Thyroid gland (tissue), 4 donors: ENCODE measurements around the gene FAM200A. TPM values are rescaled to one million over a fixed set of nuclear protein-coding genes. Genes with fewer than 3 reads are reported as not detected.

ENCODE experiments used
- DNase-seq, 2 donors: peaks; one replicate each; pipeline ENCODE4 v3.0.0-alpha.2; 2019
- H3K27ac ChIP-seq, 3 donors: fragments of 200-600 bp; sonication (generic); 1 replicate in 2 of 3; 2 replicates in 1 of 3; pipeline ENCODE4 v1.5.1; 2016 to 2019; ENCODE audit warnings: mild to moderate bottlenecking in 1 of 3, moderate library complexity in 1 of 3
- H3K27me3 ChIP-seq: fragments of 200-600 bp; sonication (generic); one replicate; pipeline ENCODE4 v1.5.1; 2019
- H3K36me3 ChIP-seq, 2 donors: fragments of 200-600 bp; sonication (generic); one replicate each; pipeline ENCODE4 v1.5.1; 2016 to 2019
- H3K4me1 ChIP-seq, 2 donors: fragments of 200-600 bp; sonication (generic); one replicate each; pipeline ENCODE4 v1.5.1; 2017 to 2019
- H3K4me3 ChIP-seq, 3 donors: fragments of 200-600 bp; sonication (generic); replicated peaks in 1 of 3; 1 replicate in 2 of 3; 2 replicates in 1 of 3; pipeline ENCODE4 v1.5.1; 2016; ENCODE audit warnings: mild to moderate bottlenecking in 1 of 3
- H3K9me3 ChIP-seq: fragments of 200-600 bp; sonication (generic); one replicate; pipeline ENCODE4 v1.5.1; 2017
- POLR2A ChIP-seq, 2 donors: fragments of 450-650 bp; IDR thresholded peaks; one replicate each; pipeline ENCODE4 v1.6.1; 2017; ENCODE audit warnings: antibody characterized with exemption in 2 of 2, mild to moderate bottlenecking in 2 of 2, moderate library complexity in 1 of 2
- WGBS, 2 donors: methylation state at CpG; one replicate each; pipeline ENCODE4 v1.1.5; 2017; 5-methylcytosine and 5-hydroxymethylcytosine counted together
- intact Hi-C: fragments of 100-400 bp; cut with DNase I; formaldehyde crosslinking; loops from one replicate; pipeline ENCODE4 v1.15.1; 2023
- total RNA-seq, 4 donors: library from RNA; depleted of rRNA; stranded (reverse); fragments of >200 nt; gene quantifications; one replicate each; pipeline ENCODE4 v1.2.3, GENCODE V29; 2016
- TF ChIP-seq, protein P1 (sequence below), 6 experiments: fragments of 200-600 bp in 3 of 6; fragments of 450-650 bp in 3 of 6; sonication (generic) in 3 of 6; IDR thresholded peaks; one replicate each; pipeline ENCODE4 v1.5.1; 2016 to 2019; ENCODE audit warnings: antibody characterized with exemption in 6 of 6, mild to moderate bottlenecking in 2 of 6, inconsistent platforms in 1 of 6, moderate library complexity in 1 of 6

Gene FAM200A
- total RNA-seq, 4 donors from 2014 or later: 4.4 to 10.6 (median 7.4) TPM

- TF ChIP-seq, protein P1, sequence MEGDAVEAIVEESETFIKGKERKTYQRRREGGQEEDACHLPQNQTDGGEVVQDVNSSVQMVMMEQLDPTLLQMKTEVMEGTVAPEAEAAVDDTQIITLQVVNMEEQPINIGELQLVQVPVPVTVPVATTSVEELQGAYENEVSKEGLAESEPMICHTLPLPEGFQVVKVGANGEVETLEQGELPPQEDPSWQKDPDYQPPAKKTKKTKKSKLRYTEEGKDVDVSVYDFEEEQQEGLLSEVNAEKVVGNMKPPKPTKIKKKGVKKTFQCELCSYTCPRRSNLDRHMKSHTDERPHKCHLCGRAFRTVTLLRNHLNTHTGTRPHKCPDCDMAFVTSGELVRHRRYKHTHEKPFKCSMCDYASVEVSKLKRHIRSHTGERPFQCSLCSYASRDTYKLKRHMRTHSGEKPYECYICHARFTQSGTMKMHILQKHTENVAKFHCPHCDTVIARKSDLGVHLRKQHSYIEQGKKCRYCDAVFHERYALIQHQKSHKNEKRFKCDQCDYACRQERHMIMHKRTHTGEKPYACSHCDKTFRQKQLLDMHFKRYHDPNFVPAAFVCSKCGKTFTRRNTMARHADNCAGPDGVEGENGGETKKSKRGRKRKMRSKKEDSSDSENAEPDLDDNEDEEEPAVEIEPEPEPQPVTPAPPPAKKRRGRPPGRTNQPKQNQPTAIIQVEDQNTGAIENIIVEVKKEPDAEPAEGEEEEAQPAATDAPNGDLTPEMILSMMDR (IDR thresholded peaks at IDR 0.05): no peak
- no peak for TF ChIP-seq POLR2A (IDR thresholded peaks at IDR 0.05)
- Histone ChIP-seq H3K4me1 (peaks cover 18 to 23% of the 10 kb centered on the region in 2 donors), H3K4me3 (peak overlapping the region in 2 of 3 donors; percentile 84 to 92), H3K9me3 (no peaks in the 10 kb centered on the region), H3K27ac (no peak overlapping the region), H3K27me3 (no peaks in the 10 kb centered on the region), H3K36me3 (peaks cover 26 to 36% of the 10 kb centered on the region in 2 donors)
- no peak for DNase-seq
- WGBS, 2 donors: 60 to 64% methylated on average over 11 of the region's 11 CpGs
- intact Hi-C loops: no loop called here
Observed at GRCh38 chr7:99498546-99498944, 53.4 kb downstream of the FAM200A start.

GRCh38 chr7:99497766-99498545 lies 54.0 kb downstream of the FAM200A start:
- intact Hi-C loops: no loop called here
- no peaks in the 10 kb centered on the region for H3K9me3 ChIP-seq
- no peak overlapping the region for H3K27ac ChIP-seq
- peaks cover 18 to 23% of the 10 kb centered on the region in 2 donors for H3K4me1 ChIP-seq
- WGBS, 2 donors: 82% methylated on average over 6 of the region's 6 CpGs
- no peak for DNase-seq
- no peaks in the 10 kb centered on the region for H3K27me3 ChIP-seq
- TF ChIP-seq POLR2A (IDR thresholded peaks at IDR 0.05): no peak
- TF ChIP-seq, protein P1 (IDR thresholded peaks at IDR 0.05): no peak
- H3K4me3 ChIP-seq: peak overlapping the region in 1 of 3 donors; percentile 92
- peaks cover 32 to 42% of the 10 kb centered on the region in 2 donors for H3K36me3 ChIP-seq

Other genes starting within 250 kb of the FAM200A start
- gene ARPC1A, start 226.2 kb downstream of the FAM200A start, total RNA-seq: 100 to 1,000 TPM; 120 to 183 (median 147) TPM
- gene ARPC1B, start 177.4 kb downstream of the FAM200A start, total RNA-seq: 100 to 1,000 TPM; 214 to 273 (median 228) TPM
- gene PDAP1, start 143.5 kb downstream of the FAM200A start, total RNA-seq: 100 to 1,000 TPM in 2 of 4 donors, 10 to 100 TPM in 2; 73.9 to 112 (median 93.2) TPM
- gene BUD31, start 143.1 kb downstream of the FAM200A start, total RNA-seq: 10 to 100 TPM; 41.9 to 89.1 (median 65.4) TPM
- gene PTCD1, start 113.3 kb downstream of the FAM200A start, total RNA-seq: 1 to 10 TPM; 5.4 to 9.6 (median 8.2) TPM
- gene CPSF4, start 113.2 kb downstream of the FAM200A start, total RNA-seq: 10 to 100 TPM; 30.6 to 33.1 (median 32.7) TPM
- gene ATP5MF, start 85.9 kb downstream of the FAM200A start, total RNA-seq: 1,000 to 10,000 TPM in 1 of 4 donors, 100 to 1,000 TPM in 3; 160 to 1,370 (median 678) TPM
- gene ZNF789, start 79.2 kb downstream of the FAM200A start, total RNA-seq: 10 to 100 TPM in 3 of 4 donors, 1 to 10 TPM in 1; 9.8 to 14.5 (median 11.4) TPM
- 10 to 100 TPM; 39.5 to 61.4 (median 46.1) TPM for gene ZNF394, start 51.8 kb downstream of the FAM200A start, total RNA-seq
- 10 to 100 TPM in 2 of 4 donors, 1 to 10 TPM in 2; 8.7 to 14.1 (median 9.7) TPM for gene ZKSCAN5, start 47.5 kb downstream of the FAM200A start, total RNA-seq
- gene ZNF655, start 6.5 kb upstream of the FAM200A start, total RNA-seq: 100 to 1,000 TPM; 113 to 144 (median 118) TPM
- gene TMEM225B, start 46.2 kb upstream of the FAM200A start, total RNA-seq: 1 to 10 TPM; 1.1 to 3.2 (median 2.3) TPM
- 10 to 100 TPM; 17.5 to 32.4 (median 23.8) TPM for gene ZSCAN25, start 64.8 kb upstream of the FAM200A start, total RNA-seq
- 1 to 10 TPM in 1 of 4 donors, under 1 TPM in 3; 0.24 to 1.2 (median 0.73) TPM for gene CYP3A5, start 127.9 kb upstream of the FAM200A start, total RNA-seq
- gene CYP3A7, start 183.1 kb upstream of the FAM200A start, total RNA-seq: not detected
- gene CYP3A4, start 232.1 kb upstream of the FAM200A start, total RNA-seq: not detected